Activated T-cell treated with anti-CD3 and anti-CD28 coated beads, Interleukin-2, amount 50 U/mL, for 4 hours (primary cell): ENCODE data around the gene UBALD2. TPM values are rescaled to one million over a fixed set of nuclear protein-coding genes. Genes with fewer than 3 reads are reported as not detected.
A peak's percentile ranks its signal among the peaks of the same experiment; 100 is the strongest.
"Not testable (repeated sequence)": the region's sequence is repeated elsewhere in the genome, so short reads cannot be mapped to it uniquely, and the experiment has no call there.

ENCODE experiments used
- ATAC-seq, 2 donors: fragments of 200-7000 bp; cut with Tn5 transposase; one replicate each; pipeline ENCODE4 v1.10.0; 2021
- DNase-seq: peaks from one replicate; pipeline ENCODE4 v3.0.0-alpha.2; 2020
- H3K27me3 Mint-ChIP-seq: one replicate; pipeline ENCODE4 v1.8.0; 2021; ENCODE audit warnings: low read depth, mixed read lengths
- H3K36me3 Mint-ChIP-seq: one replicate; pipeline ENCODE4 v1.8.0; 2022; ENCODE audit warnings: mixed read lengths; ENCODE audit not compliant: insufficient read depth
- H3K4me1 Mint-ChIP-seq: one replicate; pipeline ENCODE4 v1.8.0; 2021; ENCODE audit warnings: low read depth, mixed read lengths
- H3K4me3 Mint-ChIP-seq: one replicate; pipeline ENCODE4 v1.8.0; 2021; ENCODE audit warnings: mild to moderate bottlenecking, moderate library complexity, mixed read lengths
- H3K9me3 Mint-ChIP-seq: one replicate; pipeline ENCODE4 v1.8.0; 2021; ENCODE audit warnings: mixed read lengths
- total RNA-seq, 3 donors: library from RNA; stranded (reverse); gene quantifications; one replicate each; pipeline ENCODE4 v1.2.1, GENCODE V29; 2021

The UBALD2 gene
- total RNA-seq, 3 donors from 2014 or later, result 162 to 196 (median 186) TPM

- DNase-seq (no peak), ATAC-seq (peak; percentile 82 to 84)
- Mint-ChIP-seq H3K4me1 (peaks cover 55% of the 10 kb centered on the region), H3K36me3 (no peaks in the 10 kb centered on the region), H3K4me3 (peak overlapping the region; percentile 50), H3K27me3 (no peaks in the 10 kb centered on the region), H3K9me3 (no peaks in the 10 kb centered on the region)
Observed at GRCh38 chr17:76252040-76252954, 12.9 kb upstream of the UBALD2 start.

- DNase-seq, ATAC-seq, H3K36me3 Mint-ChIP-seq, H3K9me3 Mint-ChIP-seq, H3K27me3 Mint-ChIP-seq: not testable (repeated sequence)
- H3K4me1 Mint-ChIP-seq, result peaks cover 48% of the 10 kb centered on the region
- H3K4me3 Mint-ChIP-seq, result peak overlapping the region; percentile 50
Observed at GRCh38 chr17:76252967-76253766, 12.0 kb upstream of the UBALD2 start.

GRCh38 chr17:76253841-76254240, 11.3 kb upstream of the UBALD2 start:
- Mint-ChIP-seq H3K4me3 (no peak overlapping the region), H3K9me3 (no peaks in the 10 kb centered on the region), H3K27me3 (no peaks in the 10 kb centered on the region), H3K4me1 (peaks cover 43% of the 10 kb centered on the region), H3K36me3 (no peaks in the 10 kb centered on the region)
- no peak for DNase-seq
- no peak for ATAC-seq

- no peak for ATAC-seq
- peaks cover 43% of the 10 kb centered on the region for H3K4me1 Mint-ChIP-seq
- no peaks in the 10 kb centered on the region for H3K36me3 Mint-ChIP-seq
- no peak for DNase-seq
- H3K4me3 Mint-ChIP-seq, result no peak overlapping the region
- H3K9me3 Mint-ChIP-seq, result no peaks in the 10 kb centered on the region
- H3K27me3 Mint-ChIP-seq, result no peaks in the 10 kb centered on the region
Observed at GRCh38 chr17:76254275-76254674, 10.9 kb upstream of the UBALD2 start.

GRCh38 chr17:76255801-76256429, 9.2 kb upstream of the UBALD2 start:
- Mint-ChIP-seq H3K4me3 (no peak overlapping the region), H3K9me3 (no peaks in the 10 kb centered on the region), H3K36me3 (no peaks in the 10 kb centered on the region), H3K4me1 (peaks cover 47% of the 10 kb centered on the region), H3K27me3 (no peaks in the 10 kb centered on the region)
- ATAC-seq, result no peak
- DNase-seq, result no peak

- not testable (repeated sequence) for H3K27me3 Mint-ChIP-seq, H3K36me3 Mint-ChIP-seq, DNase-seq, H3K9me3 Mint-ChIP-seq
- peak overlapping the region; percentile 53 for H3K4me3 Mint-ChIP-seq
- peak; percentile 68 to 73 for ATAC-seq
- peaks cover 46% of the 10 kb centered on the region for H3K4me1 Mint-ChIP-seq
Observed at GRCh38 chr17:76256430-76257050, 8.6 kb upstream of the UBALD2 start.

- peaks cover 51% of the 10 kb centered on the region for H3K4me1 Mint-ChIP-seq
- H3K4me3 Mint-ChIP-seq, result no peak overlapping the region
- H3K27me3 Mint-ChIP-seq, result no peaks in the 10 kb centered on the region
- ATAC-seq (no peak), DNase-seq (no peak)
- H3K36me3 Mint-ChIP-seq, result no peaks in the 10 kb centered on the region
- H3K9me3 Mint-ChIP-seq, result no peaks in the 10 kb centered on the region
Observed at GRCh38 chr17:76260220-76260619, 4.9 kb upstream of the UBALD2 start.

- Mint-ChIP-seq H3K9me3 (no peaks in the 10 kb centered on the region), H3K4me3 (no peak overlapping the region), H3K36me3 (no peaks in the 10 kb centered on the region), H3K27me3 (no peaks in the 10 kb centered on the region), H3K4me1 (peaks cover 46% of the 10 kb centered on the region)
- DNase-seq (no peak), ATAC-seq (no peak)
Observed at GRCh38 chr17:76260669-76261068, 4.5 kb upstream of the UBALD2 start.

GRCh38 chr17:76261421-76262215, 3.5 kb upstream of the UBALD2 start:
- ATAC-seq, result no peak
- Mint-ChIP-seq H3K4me3 (no peak overlapping the region), H3K36me3 (no peaks in the 10 kb centered on the region), H3K9me3 (no peaks in the 10 kb centered on the region), H3K27me3 (no peaks in the 10 kb centered on the region), H3K4me1 (peaks cover 39% of the 10 kb centered on the region)
- DNase-seq, result no peak

- peaks cover 2% of the 10 kb centered on the region for H3K36me3 Mint-ChIP-seq
- no peak for DNase-seq
- H3K9me3 Mint-ChIP-seq, result no peaks in the 10 kb centered on the region
- H3K27me3 Mint-ChIP-seq, result no peaks in the 10 kb centered on the region
- peaks cover 47% of the 10 kb centered on the region for H3K4me1 Mint-ChIP-seq
- H3K4me3 Mint-ChIP-seq, result peak overlapping the region; percentile 48
- no peak for ATAC-seq
Observed at GRCh38 chr17:76262732-76263344, 2.3 kb upstream of the UBALD2 start.

GRCh38 chr17:76263896-76264295, 1.3 kb upstream of the UBALD2 start:
- Mint-ChIP-seq H3K4me3 (peak overlapping the region; percentile 74), H3K9me3 (no peaks in the 10 kb centered on the region), H3K27me3 (no peaks in the 10 kb centered on the region), H3K36me3 (peaks cover 7% of the 10 kb centered on the region), H3K4me1 (peaks cover 56% of the 10 kb centered on the region)
- DNase-seq (no peak), ATAC-seq (no peak)

- Mint-ChIP-seq H3K4me1 (peaks cover 61% of the 10 kb centered on the region), H3K27me3 (no peaks in the 10 kb centered on the region), H3K9me3 (no peaks in the 10 kb centered on the region), H3K4me3 (peak overlapping the region; percentile 74), H3K36me3 (peaks cover 9% of the 10 kb centered on the region)
- DNase-seq (no peak), ATAC-seq (no peak)
Observed at GRCh38 chr17:76264425-76264754, 758 bp upstream of the UBALD2 start.

GRCh38 chr17:76265624-76266243, 586 bp downstream of the UBALD2 start:
- Mint-ChIP-seq H3K36me3 (peaks cover 9% of the 10 kb centered on the region), H3K9me3 (no peaks in the 10 kb centered on the region), H3K4me3 (peak overlapping the region; percentile 89), H3K4me1 (peaks cover 68% of the 10 kb centered on the region), H3K27me3 (no peaks in the 10 kb centered on the region)
- DNase-seq, result peak; percentile 45
- peak in 1 of 2 donors; percentile 0 for ATAC-seq
